Vagina (tissue), 2 donors: ENCODE measurements around the gene LDLRAD4. TPM values are rescaled to one million over a fixed set of nuclear protein-coding genes. Genes with fewer than 3 reads are reported as not detected.

Experiments used
- DNase-seq, 2 donors: peaks; one replicate each; pipeline ENCODE4 v3.0.0-alpha.2; 2017; ENCODE audit errors: extremely low spot score in 2 of 2
- H3K27ac ChIP-seq: fragments of 200-600 bp; sonication (generic); one replicate; pipeline ENCODE4 v1.5.1; 2019
- H3K27me3 ChIP-seq: fragments of 200-600 bp; sonication (generic); one replicate; pipeline ENCODE4 v1.5.1; 2019
- H3K36me3 ChIP-seq, 2 donors: fragments of 200-600 bp; sonication (generic); one replicate each; pipeline ENCODE4 v1.5.1; 2017 to 2019
- H3K4me1 ChIP-seq: fragments of 200-600 bp; sonication (generic); one replicate; pipeline ENCODE4 v1.5.1; 2019
- H3K4me3 ChIP-seq, 2 donors: fragments of 200-600 bp; sonication (generic); 1 replicate in 1 of 2; 2 replicates in 1 of 2; pipeline ENCODE4 v1.5.1; 2016 to 2019
- H3K9me3 ChIP-seq: fragments of 200-600 bp; sonication (generic); one replicate; pipeline ENCODE4 v1.5.1; 2019
- POLR2A ChIP-seq, 2 donors: fragments of 450-650 bp; IDR thresholded peaks; one replicate each; pipeline ENCODE4 v1.6.1; 2017; ENCODE audit warnings: antibody characterized with exemption in 2 of 2, mild to moderate bottlenecking in 2 of 2, moderate library complexity in 2 of 2
- POLR2AphosphoS5 ChIP-seq, 2 donors: sonication (generic); formaldehyde crosslinking; IDR thresholded peaks; one replicate each; pipeline ENCODE4 v1.9.0; 2017; ENCODE audit warnings: antibody characterized with exemption in 2 of 2, mild to moderate bottlenecking in 2 of 2, low read depth in 1 of 2; ENCODE audit not compliant: insufficient read depth in 1 of 2
- intact Hi-C: fragments of 100-400 bp; cut with DNase I; formaldehyde crosslinking; loops from one replicate; pipeline ENCODE4 v1.15.1; 2023
- total RNA-seq: library from RNA; depleted of rRNA; stranded (reverse); fragments of >200 nt; gene quantifications from one replicate; pipeline ENCODE4 v1.2.3, GENCODE V29; 2016
- TF ChIP-seq, protein P1 (sequence below), 3 experiments: fragments of 450-650 bp in 2 of 3; fragments of 200-600 bp in 1 of 3; sonication (generic) in 1 of 3; IDR thresholded peaks; one replicate each; pipeline ENCODE4 v1.5.1; 2017 to 2019; ENCODE audit warnings: antibody characterized with exemption in 3 of 3, mild to moderate bottlenecking in 2 of 3, moderate library complexity in 2 of 3

LDLRAD4 gene
- total RNA-seq, 1 donor from 2014 or later: 24.3 TPM

DNA sequence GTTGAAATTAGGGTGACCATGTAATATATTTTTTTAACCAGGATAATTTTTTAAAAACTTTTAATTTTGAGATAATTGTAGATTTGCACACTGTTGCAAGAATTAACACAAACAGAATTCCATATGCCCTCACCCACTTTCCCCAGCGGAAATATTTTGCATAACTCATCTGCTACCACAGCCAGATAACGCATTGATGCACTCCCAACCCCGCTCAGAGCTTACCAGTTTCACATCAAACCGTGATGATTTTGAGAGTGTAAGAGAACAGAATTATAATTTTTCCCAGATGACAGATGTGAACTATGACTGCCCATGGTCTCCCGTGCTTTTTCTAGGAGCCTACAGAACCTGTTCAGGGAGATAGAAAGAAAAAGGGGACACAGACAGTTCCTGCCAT is 35.2 kb upstream of the LDLRAD4 start:
- TF ChIP-seq POLR2A (IDR thresholded peaks at IDR 0.05) (no peak), POLR2AphosphoS5 (IDR thresholded peaks at IDR 0.05; ENCODE audit: insufficient read depth in 1 of 2, low read depth in 1 of 2) (no peak)
- TF ChIP-seq, protein P1, sequence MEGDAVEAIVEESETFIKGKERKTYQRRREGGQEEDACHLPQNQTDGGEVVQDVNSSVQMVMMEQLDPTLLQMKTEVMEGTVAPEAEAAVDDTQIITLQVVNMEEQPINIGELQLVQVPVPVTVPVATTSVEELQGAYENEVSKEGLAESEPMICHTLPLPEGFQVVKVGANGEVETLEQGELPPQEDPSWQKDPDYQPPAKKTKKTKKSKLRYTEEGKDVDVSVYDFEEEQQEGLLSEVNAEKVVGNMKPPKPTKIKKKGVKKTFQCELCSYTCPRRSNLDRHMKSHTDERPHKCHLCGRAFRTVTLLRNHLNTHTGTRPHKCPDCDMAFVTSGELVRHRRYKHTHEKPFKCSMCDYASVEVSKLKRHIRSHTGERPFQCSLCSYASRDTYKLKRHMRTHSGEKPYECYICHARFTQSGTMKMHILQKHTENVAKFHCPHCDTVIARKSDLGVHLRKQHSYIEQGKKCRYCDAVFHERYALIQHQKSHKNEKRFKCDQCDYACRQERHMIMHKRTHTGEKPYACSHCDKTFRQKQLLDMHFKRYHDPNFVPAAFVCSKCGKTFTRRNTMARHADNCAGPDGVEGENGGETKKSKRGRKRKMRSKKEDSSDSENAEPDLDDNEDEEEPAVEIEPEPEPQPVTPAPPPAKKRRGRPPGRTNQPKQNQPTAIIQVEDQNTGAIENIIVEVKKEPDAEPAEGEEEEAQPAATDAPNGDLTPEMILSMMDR (IDR thresholded peaks at IDR 0.05): no peak
- Histone ChIP-seq H3K27me3 (no peaks in the 10 kb centered on the region), H3K27ac (no peak overlapping the region), H3K9me3 (no peaks in the 10 kb centered on the region), H3K4me1 (no peaks in the 10 kb centered on the region), H3K36me3 (no peaks in the 10 kb centered on the region), H3K4me3 (no peak overlapping the region)
- no peak for DNase-seq
- intact Hi-C loops: no loop called here

DNA sequence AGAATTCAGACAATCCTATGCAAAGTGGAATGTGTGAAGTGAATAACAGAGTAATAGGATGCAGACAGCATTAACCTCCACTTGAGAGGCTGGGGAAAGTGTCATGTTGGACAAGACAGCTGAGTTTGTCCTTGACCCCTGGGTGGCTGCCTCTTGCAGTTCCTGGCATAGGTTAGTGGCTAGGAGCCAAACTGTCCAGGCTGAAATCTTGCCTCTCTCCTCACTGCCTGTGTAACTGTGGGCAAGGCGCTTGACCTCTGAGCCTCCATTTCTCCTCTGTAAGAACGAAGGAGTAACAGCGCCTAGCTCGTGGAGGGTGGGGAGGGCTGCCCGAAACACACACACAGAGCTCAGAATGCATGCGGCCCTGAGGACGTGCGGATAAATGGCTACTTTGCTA is 34.8 kb upstream of the LDLRAD4 start:
- intact Hi-C loops: no loop called here
- DNase-seq: no peak
- Histone ChIP-seq H3K9me3 (no peaks in the 10 kb centered on the region), H3K4me3 (no peak overlapping the region), H3K27ac (no peak overlapping the region), H3K27me3 (no peaks in the 10 kb centered on the region), H3K4me1 (no peaks in the 10 kb centered on the region), H3K36me3 (no peaks in the 10 kb centered on the region)
- TF ChIP-seq, protein P1 (IDR thresholded peaks at IDR 0.05): no peak
- no peak for TF ChIP-seq POLR2AphosphoS5 (IDR thresholded peaks at IDR 0.05; ENCODE audit: insufficient read depth in 1 of 2, low read depth in 1 of 2)
- no peak for TF ChIP-seq POLR2A (IDR thresholded peaks at IDR 0.05)

DNA sequence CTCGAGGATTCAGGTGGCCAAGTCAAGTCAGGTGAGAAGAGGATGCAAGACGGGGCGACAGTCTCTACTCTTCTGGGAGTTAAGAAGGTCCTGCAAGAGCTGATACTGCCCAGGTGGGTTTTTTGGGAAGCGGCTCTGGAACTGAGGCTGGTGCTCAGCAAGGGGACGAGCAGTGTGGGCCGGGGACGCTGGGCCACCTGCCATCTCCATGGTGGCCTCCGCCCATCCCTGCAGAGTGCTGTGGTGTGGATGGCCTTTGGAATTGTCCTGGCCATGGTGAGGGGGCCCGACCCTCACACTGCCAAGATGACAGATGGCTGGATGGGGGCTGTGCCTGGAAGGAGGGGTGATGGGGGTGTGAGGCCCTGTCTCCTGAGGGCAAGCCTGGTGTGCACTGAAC is 34.2 kb upstream of the LDLRAD4 start:
- H3K4me1 ChIP-seq: no peaks in the 10 kb centered on the region
- no peaks in the 10 kb centered on the region for H3K36me3 ChIP-seq
- TF ChIP-seq, protein P1 (IDR thresholded peaks at IDR 0.05): no peak
- TF ChIP-seq POLR2AphosphoS5 (IDR thresholded peaks at IDR 0.05; ENCODE audit: insufficient read depth in 1 of 2, low read depth in 1 of 2) (no peak), POLR2A (IDR thresholded peaks at IDR 0.05) (no peak)
- H3K4me3 ChIP-seq: no peak overlapping the region
- no peaks in the 10 kb centered on the region for H3K9me3 ChIP-seq
- no peaks in the 10 kb centered on the region for H3K27me3 ChIP-seq
- no peak for DNase-seq
- intact Hi-C loops: no loop called here
- no peak overlapping the region for H3K27ac ChIP-seq

DNA sequence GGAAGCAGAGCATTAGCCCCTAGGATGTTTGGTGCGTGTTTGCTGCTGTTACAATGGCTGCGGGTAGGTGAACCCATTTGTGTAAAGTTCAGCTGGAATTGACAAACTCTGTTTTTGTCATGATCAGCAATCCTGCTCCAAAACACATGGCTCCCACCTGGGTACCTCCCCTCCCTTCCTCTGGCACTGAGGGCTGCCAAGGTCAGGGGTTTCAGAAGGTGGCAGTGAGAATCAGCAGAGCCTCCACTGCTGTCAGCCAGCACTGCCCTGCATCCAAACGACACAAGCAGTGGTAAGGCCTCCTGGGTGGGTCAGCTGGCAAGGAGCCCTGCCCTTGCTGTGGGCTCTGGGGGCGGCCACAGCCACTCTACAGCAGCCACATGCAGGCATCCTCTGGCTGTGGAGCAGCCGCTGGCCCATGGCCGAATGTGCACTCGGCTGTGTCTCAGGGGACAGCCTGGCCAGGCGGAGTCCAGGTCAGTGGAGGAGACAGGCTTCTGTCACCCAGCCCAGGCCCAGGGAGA is 32.8 kb upstream of the LDLRAD4 start:
- Histone ChIP-seq H3K27me3 (no peaks in the 10 kb centered on the region), H3K4me3 (no peak overlapping the region), H3K4me1 (no peaks in the 10 kb centered on the region), H3K27ac (no peak overlapping the region), H3K36me3 (no peaks in the 10 kb centered on the region), H3K9me3 (no peaks in the 10 kb centered on the region)
- TF ChIP-seq, protein P1 (IDR thresholded peaks at IDR 0.05): no peak
- TF ChIP-seq POLR2A (IDR thresholded peaks at IDR 0.05) (no peak), POLR2AphosphoS5 (IDR thresholded peaks at IDR 0.05; ENCODE audit: insufficient read depth in 1 of 2, low read depth in 1 of 2) (no peak)
- intact Hi-C loops: no loop called here
- DNase-seq: no peak

DNA sequence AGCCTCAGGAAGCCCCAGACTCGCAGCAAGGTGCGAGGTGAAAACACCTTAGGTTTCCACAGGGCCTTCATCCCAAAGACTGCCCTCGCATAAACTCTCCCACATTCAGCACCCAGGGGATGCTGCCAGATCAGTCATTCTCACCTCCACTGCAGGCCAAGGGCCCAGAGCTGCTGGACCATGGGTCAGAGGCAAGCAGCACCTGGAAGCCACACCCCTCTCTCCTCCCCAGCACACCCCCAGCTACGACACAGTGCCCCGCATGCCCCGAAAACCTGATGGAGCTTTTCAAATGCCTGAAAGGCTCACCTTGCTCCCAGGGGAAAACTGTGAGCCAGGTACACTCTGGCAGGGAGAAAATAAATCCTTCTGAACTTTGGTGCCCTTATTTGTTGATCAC is 31.9 kb upstream of the LDLRAD4 start:
- Histone ChIP-seq H3K4me3 (no peak overlapping the region), H3K4me1 (no peaks in the 10 kb centered on the region), H3K27me3 (no peaks in the 10 kb centered on the region), H3K36me3 (no peaks in the 10 kb centered on the region), H3K9me3 (no peaks in the 10 kb centered on the region), H3K27ac (no peak overlapping the region)
- TF ChIP-seq POLR2AphosphoS5 (IDR thresholded peaks at IDR 0.05; ENCODE audit: insufficient read depth in 1 of 2, low read depth in 1 of 2) (no peak), POLR2A (IDR thresholded peaks at IDR 0.05) (no peak)
- TF ChIP-seq, protein P1 (IDR thresholded peaks at IDR 0.05): no peak
- no peak for DNase-seq
- intact Hi-C loops: no loop called here
